GM21360 (cell line): ENCODE measurements around the gene MAD1L1.

Experiments used
- ATAC-seq: cut with Tn5 transposase; IDR thresholded peaks from one replicate; pipeline ENCODE4 v1.9.1; 2021; ENCODE audit warnings: mild to moderate bottlenecking, moderate library complexity; ENCODE audit not compliant: unreplicated experiment

MAD1L1 gene

DNA sequence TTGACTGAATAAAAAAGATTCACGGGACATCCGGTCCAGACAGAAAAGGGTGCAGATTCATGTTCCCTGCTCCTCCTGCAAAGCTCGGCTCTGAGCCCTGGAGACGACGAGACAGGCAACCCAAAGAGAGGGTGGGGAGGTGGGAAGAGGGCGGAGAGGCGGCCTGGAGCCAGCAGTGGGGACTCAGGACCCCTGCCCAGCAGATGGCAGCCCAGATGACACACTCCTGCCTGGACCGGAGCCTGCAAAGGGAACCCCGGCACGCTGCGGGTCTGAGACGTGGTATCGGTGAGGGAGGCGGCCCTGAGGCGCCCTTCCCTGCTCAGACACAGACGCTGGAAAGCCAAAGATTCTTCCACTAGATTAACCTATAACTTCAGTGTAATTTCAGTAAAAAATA, 311.9 kb downstream of the MAD1L1 start:
- no peak for ATAC-seq

DNA sequence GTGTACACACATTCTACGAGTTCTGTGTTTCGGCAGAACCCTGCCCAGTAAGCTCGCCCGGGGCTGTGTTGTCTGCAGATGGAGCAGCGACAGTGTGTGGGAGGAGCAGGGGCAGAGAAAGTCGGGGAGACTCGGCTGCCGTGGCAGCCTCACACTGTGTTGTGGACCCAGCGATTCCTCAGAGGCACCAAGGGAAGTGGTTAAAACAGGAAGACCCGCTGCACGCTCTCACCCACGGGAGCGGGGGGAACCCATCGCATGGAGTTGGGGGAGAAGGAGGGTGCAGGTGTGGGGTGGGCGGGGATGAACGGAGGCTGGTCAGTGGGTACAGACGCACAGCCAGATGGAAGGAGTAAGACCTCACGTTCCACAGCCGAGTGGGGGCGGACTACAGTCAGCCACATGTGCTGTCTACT, 312.5 kb downstream of the MAD1L1 start:
- ATAC-seq = no peak

DNA sequence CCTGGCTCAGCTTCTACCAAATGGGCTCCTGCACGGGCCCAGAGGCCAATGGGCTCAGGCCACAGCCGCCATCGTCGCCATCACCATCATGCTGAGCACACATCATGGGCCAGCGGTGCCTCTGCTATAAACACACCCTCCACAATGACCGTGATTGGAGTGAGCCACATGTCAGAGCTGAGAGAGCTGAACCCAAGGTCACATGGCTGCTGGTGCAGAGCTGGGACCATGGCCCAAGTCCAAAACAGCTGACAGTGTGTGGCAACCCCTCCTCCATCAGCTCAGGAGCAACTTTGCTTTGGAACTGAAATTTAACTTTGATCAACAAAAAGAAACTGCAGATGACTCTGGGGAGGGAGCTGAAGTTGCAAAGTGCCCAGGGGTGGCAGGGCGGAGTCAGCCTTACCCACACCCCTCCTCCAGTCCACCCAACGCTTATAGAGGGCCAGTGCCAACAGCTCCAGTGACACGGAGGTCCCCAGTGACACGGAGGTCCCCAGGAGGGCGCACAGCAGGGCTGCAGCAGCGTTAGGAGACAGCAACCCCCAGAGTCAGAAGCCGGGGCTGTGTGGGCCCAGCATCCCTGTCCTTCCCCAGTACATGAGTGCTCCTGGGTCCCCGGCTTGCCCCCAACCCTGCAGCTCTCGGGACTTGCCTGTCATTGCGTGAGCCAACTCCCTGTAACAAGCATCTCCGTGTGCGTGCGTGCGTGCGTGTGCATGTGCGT, 313.0 kb downstream of the MAD1L1 start:
- ATAC-seq = no peak

DNA sequence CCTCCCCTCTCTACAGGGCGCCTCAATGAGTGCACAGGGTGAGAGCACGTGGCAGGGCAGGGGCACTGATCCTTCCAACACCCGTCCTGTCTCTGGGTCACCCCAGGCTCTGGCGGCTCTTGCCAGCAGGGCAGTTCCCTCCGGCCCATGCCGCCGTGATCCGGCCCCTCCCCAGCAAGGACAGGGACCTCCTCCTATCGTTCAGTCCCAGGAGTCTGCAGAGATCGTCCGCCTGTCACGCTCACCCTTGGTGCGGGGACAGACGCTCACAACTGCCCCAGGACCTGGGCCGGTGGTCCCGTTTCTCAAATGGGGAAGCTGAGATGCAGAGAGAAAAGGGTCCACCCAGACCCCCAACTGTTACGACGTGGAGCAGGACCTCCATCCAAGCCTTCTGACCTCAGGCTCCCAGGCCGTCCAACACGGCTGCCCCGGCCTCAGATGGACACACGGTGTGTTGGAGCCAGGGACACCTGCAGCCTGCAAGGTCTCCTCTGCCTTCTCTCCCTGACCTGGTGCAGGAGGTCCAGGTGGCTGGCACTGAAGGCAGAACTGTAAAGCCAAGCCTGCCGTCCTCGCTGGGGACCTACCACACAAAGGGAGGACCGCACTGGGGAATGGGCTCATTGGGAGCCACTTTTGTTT, 313.7 kb downstream of the MAD1L1 start:
- ATAC-seq = no peak

GRCh38 chr7:1918063-1918645, 314.6 kb downstream of the MAD1L1 start:
- ATAC-seq = no peak

DNA sequence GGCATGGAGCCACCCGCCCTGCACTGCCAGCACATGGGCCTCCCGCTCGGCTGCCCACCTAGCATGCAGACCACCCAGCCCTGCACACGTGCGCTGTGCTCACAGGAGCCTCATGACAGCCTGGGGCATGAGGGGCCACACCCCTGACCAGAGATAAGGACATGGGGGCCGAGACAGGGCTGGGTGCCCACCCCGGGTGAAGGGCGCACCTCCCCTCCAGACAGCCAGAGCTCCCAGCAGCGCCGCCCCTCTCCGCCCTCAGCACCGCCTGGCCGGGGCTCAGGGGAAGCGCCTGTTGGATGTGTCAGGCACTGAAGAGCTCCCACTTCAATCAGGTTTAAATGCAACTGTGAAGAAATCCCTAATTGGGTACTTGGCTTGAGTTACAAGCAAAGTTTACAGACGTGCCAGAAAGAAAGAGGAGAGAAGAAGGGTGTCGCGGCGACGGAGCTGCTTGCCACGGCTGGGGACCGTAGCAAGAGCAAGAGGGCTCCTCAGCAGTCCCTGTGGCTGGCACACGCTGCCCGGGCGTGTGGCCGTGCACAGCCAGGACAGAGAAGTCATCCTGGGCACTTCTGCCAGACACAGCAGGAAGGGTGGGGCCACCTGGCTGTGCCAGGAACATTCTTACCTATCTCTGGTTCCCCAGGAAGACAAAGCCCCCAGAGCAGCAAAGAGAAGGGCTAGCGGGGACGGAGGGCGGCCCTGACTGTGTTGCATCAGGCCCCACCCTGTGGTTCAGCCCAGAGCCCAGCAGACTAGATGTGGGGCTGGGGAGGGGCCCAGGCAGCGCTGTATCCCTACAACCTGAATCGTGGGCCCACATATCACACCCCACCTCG, 315.3 kb downstream of the MAD1L1 start:
- no peak for ATAC-seq

DNA sequence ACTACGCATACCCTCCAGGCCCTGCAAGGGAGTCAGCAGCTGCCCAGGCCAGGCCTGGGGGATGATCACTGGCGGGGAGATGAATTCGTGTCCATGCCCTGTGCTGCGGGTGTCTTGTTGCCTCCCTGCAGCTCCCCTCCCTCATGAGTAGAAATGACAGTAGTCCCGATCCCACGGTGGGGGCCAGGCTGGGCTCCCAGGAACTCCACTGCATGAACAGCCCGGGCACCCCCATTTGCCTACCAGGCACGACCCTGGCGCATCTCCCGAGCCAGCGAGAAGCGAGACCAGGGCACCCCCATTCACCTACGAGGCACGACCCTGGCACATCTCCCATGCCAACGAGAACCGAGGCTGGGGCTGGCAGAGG, 316.2 kb downstream of the MAD1L1 start:
- no peak for ATAC-seq

DNA sequence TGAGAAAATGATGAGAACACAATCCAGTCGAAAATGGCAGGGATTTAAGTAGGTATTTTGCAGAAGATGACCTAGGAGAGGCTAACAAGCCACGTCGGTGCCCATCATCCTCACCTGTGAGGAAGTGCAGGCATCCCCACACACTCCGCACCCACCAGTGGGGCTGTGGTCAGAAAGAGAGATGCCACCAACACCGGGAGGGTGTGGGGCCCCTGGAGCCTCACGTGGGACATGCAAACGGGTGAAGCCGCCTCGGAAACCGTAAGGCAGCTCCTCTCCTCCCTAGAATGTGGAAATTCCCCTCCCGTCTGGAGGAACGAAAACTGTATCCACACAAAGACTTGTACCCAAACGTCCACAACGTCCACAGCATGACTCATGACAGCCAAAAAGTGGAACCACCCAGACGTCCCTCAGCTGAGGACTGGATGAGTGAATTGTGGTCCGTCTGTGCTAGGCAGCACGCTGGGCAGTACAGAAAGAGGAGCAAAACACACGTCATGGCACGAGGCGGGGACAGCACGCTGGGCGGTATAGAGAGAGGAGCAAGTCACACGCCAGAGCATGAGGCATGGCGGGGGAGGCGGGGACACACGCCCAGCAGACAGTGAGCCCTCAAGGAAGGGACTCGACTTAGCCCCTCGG, 316.7 kb downstream of the MAD1L1 start:
- ATAC-seq = no peak

DNA sequence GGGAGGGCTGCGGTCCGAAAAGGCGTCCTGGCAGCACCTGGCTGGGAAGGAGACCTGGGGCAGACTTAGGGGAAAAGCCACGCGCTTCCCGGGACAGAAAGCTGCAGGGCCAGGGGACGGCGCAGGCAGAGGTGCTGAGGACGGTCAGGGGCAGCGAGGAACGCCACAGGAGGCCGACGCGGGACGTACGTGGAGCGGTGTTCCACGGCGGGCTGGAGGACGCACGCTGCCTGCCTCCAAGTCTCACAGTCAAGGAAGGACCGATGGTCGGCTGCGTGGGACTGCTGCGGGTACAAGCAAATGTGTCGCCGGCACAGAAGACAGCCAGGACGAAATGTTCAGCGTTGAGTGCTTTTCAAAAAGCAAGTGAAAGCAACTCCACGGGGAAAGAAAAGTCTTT, 317.4 kb downstream of the MAD1L1 start:
- no peak for ATAC-seq

DNA sequence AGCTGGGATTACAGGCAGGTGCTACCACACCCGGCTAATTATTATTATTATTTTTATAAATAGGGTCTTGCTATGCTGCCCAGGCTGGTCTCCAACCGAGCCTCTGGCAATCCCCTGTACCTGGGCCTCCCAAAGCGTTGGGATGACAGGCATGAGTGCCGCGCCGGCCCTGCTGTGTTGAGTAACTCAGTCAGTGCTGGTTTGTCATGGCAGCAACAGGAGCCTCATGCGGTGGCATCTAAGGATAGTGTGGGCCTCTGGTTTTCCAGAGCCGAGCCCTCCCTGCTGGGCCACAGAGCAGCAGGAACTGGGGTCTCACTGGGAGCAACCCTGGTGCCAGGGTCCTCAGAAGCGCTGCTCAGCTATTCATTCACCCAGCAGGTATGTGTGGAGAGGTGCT, 318.0 kb downstream of the MAD1L1 start:
- no peak for ATAC-seq

DNA sequence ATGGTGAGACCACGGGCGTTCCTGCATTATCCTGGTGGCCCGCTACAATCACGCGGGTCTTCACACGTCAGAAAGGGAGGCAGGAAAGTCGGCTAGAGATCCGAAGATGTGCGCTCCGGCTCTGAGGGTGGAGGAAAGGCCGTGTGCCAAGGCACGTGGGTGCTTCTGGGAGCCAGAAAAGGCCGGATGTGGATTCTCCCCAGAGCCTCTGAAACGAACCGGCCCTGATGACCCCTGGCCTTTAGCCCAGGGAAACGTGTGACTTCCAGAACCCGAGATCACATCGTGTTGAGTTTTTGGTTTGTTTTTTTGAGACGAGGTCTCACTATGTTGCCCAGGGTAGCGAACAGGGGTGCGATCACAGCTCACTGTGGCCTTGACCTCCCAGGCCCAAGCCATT, 318.4 kb downstream of the MAD1L1 start:
- ATAC-seq = no peak

GRCh38 chr7:1913466-1914282, 319.1 kb downstream of the MAD1L1 start:
- no peak for ATAC-seq

GRCh38 chr7:1912593-1913465, 319.9 kb downstream of the MAD1L1 start:
- ATAC-seq = no peak

DNA sequence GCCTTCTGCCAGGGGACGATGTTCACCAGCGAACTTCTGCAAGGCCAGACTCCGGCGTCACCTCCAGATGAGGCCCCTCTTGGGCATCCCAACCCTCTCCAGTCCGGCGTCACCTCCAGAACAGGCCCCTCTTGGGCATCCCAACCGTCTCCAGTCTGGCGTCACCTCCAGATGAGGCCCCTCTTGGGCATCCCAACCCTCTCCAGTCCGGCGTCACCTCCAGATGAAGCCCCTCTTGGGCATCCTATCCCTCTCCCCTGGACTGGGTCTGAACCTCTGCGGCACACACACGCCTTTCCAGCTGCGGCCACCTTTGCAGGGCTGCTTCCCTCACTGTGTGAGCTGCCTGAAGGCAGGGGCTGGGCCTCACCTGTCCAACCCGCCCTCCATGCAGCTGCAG, 321.2 kb downstream of the MAD1L1 start:
- no peak for ATAC-seq

DNA sequence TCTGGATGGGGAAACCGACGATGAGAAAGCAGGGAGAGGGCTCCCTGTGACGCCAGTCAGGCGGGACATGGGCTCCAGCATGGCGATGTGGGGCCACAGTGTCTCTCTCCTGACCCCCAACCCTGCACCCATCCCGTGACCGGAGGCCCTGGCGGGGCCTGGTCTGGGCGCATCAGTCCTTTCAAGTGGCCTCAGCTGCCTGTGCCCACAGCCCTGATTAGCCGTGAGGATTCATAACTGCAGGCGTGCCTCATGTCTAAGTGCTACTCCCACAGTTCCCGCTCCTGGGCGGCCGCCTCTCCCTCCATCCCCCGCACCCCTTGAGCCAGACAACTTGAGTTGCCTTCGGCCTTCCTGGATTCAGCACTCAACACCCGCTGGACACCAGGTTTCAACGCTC, 321.9 kb downstream of the MAD1L1 start:
- ATAC-seq = no peak

DNA sequence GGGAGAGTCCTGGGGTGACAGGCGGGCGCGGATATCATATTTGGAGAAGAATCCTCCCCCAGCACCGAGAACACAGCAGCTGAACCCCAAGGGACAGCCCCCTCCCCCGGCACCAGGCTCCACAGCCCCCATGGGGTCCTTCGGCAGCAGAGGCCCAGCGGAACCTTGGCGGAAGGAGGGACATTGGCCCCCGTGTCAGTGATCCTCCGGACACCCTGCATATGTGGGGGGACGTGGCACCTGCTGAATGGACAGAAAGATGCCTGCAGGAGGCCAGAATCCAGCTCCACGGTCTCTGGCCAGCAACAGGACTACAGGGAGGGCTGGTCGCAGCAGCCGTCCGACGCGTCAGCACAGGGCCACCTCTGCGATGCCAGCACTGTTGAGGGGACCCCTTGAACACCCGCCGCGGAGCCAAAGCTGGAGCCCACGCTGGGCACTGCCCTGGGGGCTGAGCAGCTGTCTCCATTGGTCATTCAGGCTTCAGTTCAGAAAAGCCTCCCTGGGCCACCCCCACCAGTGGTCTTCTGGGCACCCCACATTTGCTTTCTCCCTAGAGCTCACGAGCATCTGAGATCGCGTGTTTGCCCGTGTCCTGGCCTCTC, 322.6 kb downstream of the MAD1L1 start:
- no peak for ATAC-seq

DNA sequence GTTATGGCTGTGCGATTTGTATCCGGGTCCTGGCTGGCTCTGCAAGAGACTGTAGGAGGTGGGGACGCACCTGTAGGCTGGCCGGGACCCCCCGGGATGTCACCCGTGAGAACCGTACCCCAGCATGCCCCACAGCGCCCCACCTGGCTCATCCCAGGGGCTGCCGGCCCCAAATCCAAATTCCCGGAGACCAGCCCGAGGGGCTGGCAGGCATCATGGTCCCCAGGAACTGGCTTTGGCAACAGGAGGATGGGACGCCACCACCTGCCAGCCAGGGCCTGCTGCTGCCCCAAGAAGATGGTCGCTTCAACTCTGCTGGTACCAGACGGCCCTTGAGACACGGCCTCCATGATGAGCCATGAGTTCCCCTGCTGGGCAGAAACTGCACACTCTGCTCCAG, 323.3 kb downstream of the MAD1L1 start:
- no peak for ATAC-seq

DNA sequence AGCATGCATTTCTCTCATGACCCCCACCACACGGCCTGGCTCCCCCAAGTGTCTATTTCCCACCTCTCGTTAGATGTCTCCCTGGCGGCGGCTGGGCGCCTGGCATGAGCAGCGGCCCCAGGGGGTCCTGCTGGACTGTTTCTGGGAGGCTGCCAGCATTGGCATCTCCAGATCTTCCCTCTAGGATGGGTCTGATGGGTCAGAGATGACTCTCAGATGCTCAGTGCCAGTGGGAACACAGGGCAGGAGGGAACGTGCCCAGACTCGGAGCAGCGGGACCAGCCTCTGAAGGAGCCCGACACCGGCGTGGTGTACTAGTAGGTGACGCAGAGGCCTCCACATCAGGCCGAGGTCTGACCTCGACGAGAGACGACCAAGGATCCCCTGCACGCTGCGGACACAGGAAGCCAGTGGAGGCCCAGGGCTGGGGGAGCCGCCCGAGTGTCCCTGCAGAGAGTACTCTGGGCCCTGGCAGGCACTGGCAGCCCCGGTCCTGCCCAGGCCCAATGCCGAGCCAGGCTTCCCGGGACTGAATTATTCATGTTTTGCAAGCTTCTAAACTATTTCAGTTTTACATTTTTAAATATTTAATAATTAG, 323.8 kb downstream of the MAD1L1 start:
- no peak for ATAC-seq
